Neural progenitor cell (in vitro differentiated cells): ENCODE results near the gene FAM110C. TPM values are rescaled to one million over a fixed set of nuclear protein-coding genes. Genes with fewer than 3 reads are reported as not detected.
A peak's percentile ranks its signal among the peaks of the same experiment; 100 is the strongest.

Source experiments
- DNase-seq: peaks from one replicate; pipeline ENCODE4 v3.0.0-alpha.2; 2016; ENCODE audit warnings: low spot score
- H2AFZ ChIP-seq: fragments of 200-600 bp; sonication (generic); replicated peaks from 2 replicates; pipeline ENCODE4 v1.6.1; 2016; ENCODE audit warnings: antibody characterized with exemption
- H3F3A ChIP-seq: fragments of 200-600 bp; sonication (generic); 2 replicates; pipeline ENCODE4 v1.6.1; 2016; ENCODE audit warnings: antibody characterized with exemption, low read depth
- H3K27ac ChIP-seq: fragments of 200-600 bp; sonication (generic); 2 replicates; pipeline ENCODE4 v1.5.1; 2016; ENCODE audit warnings: mild to moderate bottlenecking
- H3K27me3 ChIP-seq: fragments of 200-600 bp; sonication (generic); 2 replicates; pipeline ENCODE4 v1.6.1; 2016; ENCODE audit warnings: mild to moderate bottlenecking, moderate library complexity
- H3K36me3 ChIP-seq: fragments of 200-600 bp; sonication (generic); 2 replicates; pipeline ENCODE4 v1.5.1; 2016
- H3K4me1 ChIP-seq: fragments of 200-600 bp; sonication (generic); 2 replicates; pipeline ENCODE4 v1.6.1; 2016; ENCODE audit warnings: mixed run types
- H3K4me2 ChIP-seq: fragments of 200-600 bp; sonication (generic); 2 replicates; pipeline ENCODE4 v1.6.1; 2016
- H3K4me3 ChIP-seq: fragments of 200-600 bp; sonication (generic); 2 replicates; pipeline ENCODE4 v1.5.1; 2016
- H3K79me2 ChIP-seq: fragments of 200-600 bp; sonication (generic); 2 replicates; pipeline ENCODE4 v1.6.1; 2016; ENCODE audit warnings: low read depth
- H3K9ac ChIP-seq: fragments of 200-600 bp; sonication (generic); 2 replicates; pipeline ENCODE4 v1.6.1; 2016
- H3K9me3 ChIP-seq: fragments of 200-600 bp; sonication (generic); 2 replicates; pipeline ENCODE4 v1.5.1; 2016; ENCODE audit warnings: low read depth
- H4K20me1 ChIP-seq: fragments of 200-600 bp; sonication (generic); 2 replicates; pipeline ENCODE4 v1.6.1; 2016; ENCODE audit warnings: low read depth
- H3K27ac Mint-ChIP-seq: 3 replicates; pipeline ENCODE4 v1.8.0; 2021; ENCODE audit warnings: mixed read lengths
- H3K27me3 Mint-ChIP-seq: 2 replicates; pipeline ENCODE4 v1.8.0; 2022; ENCODE audit warnings: low read depth, mild to moderate bottlenecking, inconsistent platforms, moderate library complexity, mixed read lengths; ENCODE audit not compliant: insufficient read depth
- H3K36me3 Mint-ChIP-seq: 3 replicates; pipeline ENCODE4 v1.8.0; 2021; ENCODE audit warnings: mixed read lengths
- H3K4me1 Mint-ChIP-seq: 3 replicates; pipeline ENCODE4 v1.8.0; 2021; ENCODE audit warnings: mixed read lengths
- H3K4me3 Mint-ChIP-seq: 3 replicates; pipeline ENCODE4 v1.8.0; 2021; ENCODE audit warnings: mild to moderate bottlenecking, moderate library complexity, mixed read lengths
- H3K9me3 Mint-ChIP-seq: 3 replicates; pipeline ENCODE4 v1.8.0; 2020; ENCODE audit warnings: mixed read lengths
- CTCF ChIP-seq: fragments of 200-600 bp; sonication (generic); IDR thresholded peaks from 2 replicates; pipeline ENCODE4 v1.5.1; 2017; ENCODE audit warnings: antibody characterized with exemption, mild to moderate bottlenecking
- EZH2 ChIP-seq: fragments of 200-600 bp; sonication (generic); IDR thresholded peaks from 2 replicates; pipeline ENCODE4 v1.6.1; 2017; ENCODE audit warnings: antibody characterized with exemption, mild to moderate bottlenecking, moderate library complexity
- EZH2phosphoT487 ChIP-seq: fragments of 200-600 bp; sonication (generic); IDR thresholded peaks from 2 replicates; pipeline ENCODE4 v1.6.1; 2017; ENCODE audit warnings: antibody characterized with exemption
- total RNA-seq: library from RNA; depleted of rRNA; stranded (reverse); fragments of >200 nt; gene quantifications from 2 replicates; pipeline ENCODE4 v1.2.3, GENCODE V29; 2015; ENCODE audit warnings: low replicate concordance

FAM110C gene
- total RNA-seq, 1 donor from 2014 or later = 0.65 TPM

- Histone ChIP-seq H2AFZ (no peak overlapping the region), H3K4me3 (no peak overlapping the region), H3F3A (peaks cover 14% of the 10 kb centered on the region), H3K27ac (no peak overlapping the region), H3K9ac (no peak overlapping the region), H3K4me2 (no peak overlapping the region), H3K27me3 (no peaks in the 10 kb centered on the region), H3K36me3 (no peaks in the 10 kb centered on the region), H3K4me1 (peaks cover 15% of the 10 kb centered on the region), H3K9me3 (no peaks in the 10 kb centered on the region), H4K20me1 (no peaks in the 10 kb centered on the region), H3K79me2 (no peaks in the 10 kb centered on the region)
- Mint-ChIP-seq H3K27me3 (no peaks in the 10 kb centered on the region), H3K4me3 (no peak overlapping the region), H3K9me3 (no peaks in the 10 kb centered on the region), H3K36me3 (no peaks in the 10 kb centered on the region), H3K27ac (no peak overlapping the region), H3K4me1 (peaks cover 11% of the 10 kb centered on the region)
- no peak for DNase-seq
- no peak for TF ChIP-seq EZH2phosphoT487
- TF ChIP-seq EZH2 = no peak
- no peak for TF ChIP-seq CTCF
These were observed 20.5 kb upstream of the FAM110C start for GRCh38 chr2:66853-67252.

GRCh38 chr2:65121-65520 is 18.8 kb upstream of the FAM110C start:
- Histone ChIP-seq H3K27me3 (no peaks in the 10 kb centered on the region), H4K20me1 (no peaks in the 10 kb centered on the region), H2AFZ (peak overlapping the region; percentile 61), H3K4me1 (peaks cover 15% of the 10 kb centered on the region), H3K79me2 (no peaks in the 10 kb centered on the region), H3K27ac (no peak overlapping the region), H3K9ac (no peak overlapping the region), H3K9me3 (no peaks in the 10 kb centered on the region), H3K36me3 (no peaks in the 10 kb centered on the region), H3K4me3 (no peak overlapping the region), H3K4me2 (peak overlapping the region; percentile 42), H3F3A (peaks cover 14% of the 10 kb centered on the region)
- no peak for TF ChIP-seq EZH2phosphoT487
- TF ChIP-seq EZH2 = no peak
- TF ChIP-seq CTCF = no peak
- Mint-ChIP-seq H3K27me3 (no peaks in the 10 kb centered on the region), H3K4me3 (no peak overlapping the region), H3K4me1 (peaks cover 11% of the 10 kb centered on the region), H3K36me3 (no peaks in the 10 kb centered on the region), H3K9me3 (peaks cover 3% of the 10 kb centered on the region), H3K27ac (no peak overlapping the region)
- peak; percentile 44 for DNase-seq

GRCh38 chr2:55587-56448 is 9.5 kb upstream of the FAM110C start:
- Histone ChIP-seq H3F3A (no peaks in the 10 kb centered on the region), H3K4me1 (no peaks in the 10 kb centered on the region), H3K9me3 (no peaks in the 10 kb centered on the region), H4K20me1 (no peaks in the 10 kb centered on the region), H3K36me3 (no peaks in the 10 kb centered on the region), H3K27me3 (no peaks in the 10 kb centered on the region), H3K27ac (no peak overlapping the region), H3K9ac (no peak overlapping the region), H3K4me3 (no peak overlapping the region), H2AFZ (no peak overlapping the region), H3K4me2 (no peak overlapping the region), H3K79me2 (no peaks in the 10 kb centered on the region)
- Mint-ChIP-seq H3K36me3 (no peaks in the 10 kb centered on the region), H3K4me3 (no peak overlapping the region), H3K9me3 (peaks cover 5% of the 10 kb centered on the region), H3K27ac (no peak overlapping the region), H3K4me1 (no peaks in the 10 kb centered on the region), H3K27me3 (peaks cover 5% of the 10 kb centered on the region)
- no peak for DNase-seq
- TF ChIP-seq EZH2 = no peak
- TF ChIP-seq CTCF = no peak
